Epidermal melanocyte (primary cell): Measurements from ENCODE around the gene ZGPAT.

Source experiments
- DNase-seq: peaks from one replicate; pipeline ENCODE4 v3.0.0; 2011; ENCODE audit warnings: low spot score; ENCODE audit not compliant: insufficient read length

The ZGPAT gene

GRCh38 chr20:63678667-63679465 is 29.0 kb upstream of the ZGPAT start:
- DNase-seq: no peak

GRCh38 chr20:63679799-63680305 is 28.0 kb upstream of the ZGPAT start:
- no peak for DNase-seq

GRCh38 chr20:63680427-63680826 is 27.4 kb upstream of the ZGPAT start:
- DNase-seq: no peak

GRCh38 chr20:63680857-63681608 is 26.8 kb upstream of the ZGPAT start:
- DNase-seq: no peak

GRCh38 chr20:63681609-63682142 is 26.2 kb upstream of the ZGPAT start:
- no peak for DNase-seq

GRCh38 chr20:63682384-63683139 is 25.3 kb upstream of the ZGPAT start:
- DNase-seq: peak; percentile 82

GRCh38 chr20:63685269-63686026 is 22.4 kb upstream of the ZGPAT start:
- DNase-seq: no peak

GRCh38 chr20:63686094-63686491 is 21.7 kb upstream of the ZGPAT start:
- no peak for DNase-seq

- peak; percentile 63 for DNase-seq
Observed at GRCh38 chr20:63686492-63687321, 21.1 kb upstream of the ZGPAT start.

- DNase-seq: no peak
Observed at GRCh38 chr20:63687419-63688178, 20.2 kb upstream of the ZGPAT start.

- no peak for DNase-seq
Observed at GRCh38 chr20:63688228-63689045, 19.4 kb upstream of the ZGPAT start.

GRCh38 chr20:63689046-63690002 is 18.5 kb upstream of the ZGPAT start:
- no peak for DNase-seq

GRCh38 chr20:63690003-63690897 is 17.6 kb upstream of the ZGPAT start:
- no peak for DNase-seq

- no peak for DNase-seq
Observed at GRCh38 chr20:63690898-63691710, 16.7 kb upstream of the ZGPAT start.

- no peak for DNase-seq
Observed at GRCh38 chr20:63691711-63692435, 16.0 kb upstream of the ZGPAT start.
